GM12878 (cell line): ENCODE measurements around the gene LENG1. TPM values are rescaled to one million over a fixed set of nuclear protein-coding genes. Genes with fewer than 3 reads are reported as not detected.

Source experiments
- ATAC-seq: fragments of 200-7000 bp; cut with Tn5 transposase; 3 replicates; pipeline ENCODE4 v1.9.1; 2020; ENCODE audit warnings: mild to moderate bottlenecking, moderate library complexity
- BruUV-seq: library from RNA; stranded (reverse); fragments of 400-500 nt; replicated peaks from 2 replicates; lab custom pipeline; 2021; lab: Mats Ljungman, UMichigan
- CTCF ChIA-PET: fragments of 300-600 bp; sonication (Branson Sonifier 250); formaldehyde crosslinking; extraction: SDS; loops from one replicate; lab custom pipeline; 2021; ENCODE audit warnings: inconsistent platforms; lab: Yijun Ruan, JAX
- POLR2A ChIA-PET: fragments of 350-600 bp; formaldehyde crosslinking; extraction: SDS; loops from one replicate; lab custom pipeline; 2021; ENCODE audit warnings: inconsistent platforms; lab: Charles Lee
- RAD21 ChIA-PET: fragments of 300-600 bp; sonication (Branson Sonifier 250); formaldehyde crosslinking; loops from one replicate; lab custom pipeline; 2023; ENCODE audit warnings: antibody characterized with exemption; ENCODE audit not compliant: unreplicated experiment; lab: Charles Lee
- SMC1A ChIA-PET: fragments of 300-600 bp; sonication (Branson Sonifier 250); formaldehyde crosslinking; loops from one replicate; lab custom pipeline; 2023; ENCODE audit not compliant: unreplicated experiment, uncharacterized antibody; lab: Charles Lee
- DNase-seq: peaks from one replicate; pipeline ENCODE4 v3.0.0-alpha.2; 2011; ENCODE audit warnings: low read depth, low spot score
- FAIRE-seq: peaks from 3 replicates; lab custom pipeline; 2011; peaks lifted over from hg19 to GRCh38; lab: Jason Lieb, UNC
- H2AFZ ChIP-seq: 2 replicates; pipeline ENCODE4 v1.6.0; 2011; ENCODE audit warnings: low read depth, low read length, control low read depth; ENCODE audit not compliant: control insufficient read depth
- H3K27ac ChIP-seq: 2 replicates; pipeline ENCODE4 v1.5.1; 2011; ENCODE audit warnings: control low read depth; ENCODE audit not compliant: control insufficient read depth, insufficient read depth
- H3K27me3 ChIP-seq, 2 experiments: replicated peaks in 1 of 2; 2 replicates each; pipeline versions ENCODE4 v1.6.0 to v1.6.1; 2011; ENCODE audit warnings: low read length in 1 of 2; ENCODE audit not compliant: control insufficient read depth in 2 of 2, insufficient read depth in 2 of 2
- H3K36me3 ChIP-seq, 2 experiments: 2 replicates each; pipeline ENCODE4 v1.5.1; 2011; ENCODE audit warnings: low read length in 1 of 2; ENCODE audit not compliant: control insufficient read depth in 2 of 2, insufficient read depth in 2 of 2
- H3K4me1 ChIP-seq: 2 replicates; pipeline ENCODE4 v1.6.1; 2011; ENCODE audit warnings: mild to moderate bottlenecking, low read length, moderate library complexity, mixed read lengths; ENCODE audit not compliant: control insufficient read depth, insufficient read depth
- H3K4me2 ChIP-seq: 2 replicates; pipeline ENCODE4 v1.6.0; 2011; ENCODE audit warnings: control low read depth; ENCODE audit not compliant: control insufficient read depth, insufficient read depth
- H3K4me3 ChIP-seq: fragments of 200-600 bp; sonication (generic); 2 replicates; pipeline ENCODE4 v1.5.1; 2016
- H3K79me2 ChIP-seq: 2 replicates; pipeline ENCODE4 v1.6.0; 2011; ENCODE audit warnings: low read length; ENCODE audit not compliant: control insufficient read depth, insufficient read depth
- H3K9ac ChIP-seq: 2 replicates; pipeline ENCODE4 v1.8.0; 2011; ENCODE audit warnings: low read length, control low read depth, mixed read lengths; ENCODE audit not compliant: control insufficient read depth, insufficient read depth
- H3K9me3 ChIP-seq: replicated peaks from 3 replicates; pipeline ENCODE4 v1.5.1; 2011; ENCODE audit warnings: mild to moderate bottlenecking, low read length; ENCODE audit not compliant: control insufficient read depth, insufficient read depth
- H4K20me1 ChIP-seq: 2 replicates; pipeline ENCODE4 v1.6.0; 2011; ENCODE audit not compliant: control insufficient read depth, insufficient read depth
- BRCA1 ChIP-seq: IDR thresholded peaks from 2 replicates; pipeline ENCODE4 v1.6.1; 2011; ENCODE audit warnings: low read depth, low read length, improper control_type of control experiment
- CHD4 ChIP-seq: fragments of 200-600 bp; sonication (generic); IDR thresholded peaks from 2 replicates; pipeline ENCODE4 v1.6.1; 2016; ENCODE audit warnings: mild to moderate bottlenecking
- E2F8 ChIP-seq: fragments of 450-650 bp; IDR thresholded peaks from 2 replicates; pipeline ENCODE4 v1.6.1; 2018; ENCODE audit warnings: mild to moderate bottlenecking, low read depth, moderate library complexity; ENCODE audit not compliant: partially characterized antibody
- EZH2 ChIP-seq: IDR thresholded peaks from 2 replicates; pipeline ENCODE4 v1.6.1; 2012; ENCODE audit warnings: low read depth, mild to moderate bottlenecking, control low read depth, inconsistent platforms, low read length, borderline replicate concordance; ENCODE audit not compliant: control insufficient read depth
- GATAD2B ChIP-seq: fragments of 450-650 bp; conservative IDR thresholded peaks from 2 replicates; pipeline ENCODE4 v1.6.1; 2017; ENCODE audit warnings: low read depth, mild to moderate bottlenecking, moderate library complexity
- IKZF1 ChIP-seq: fragments of 450-650 bp; conservative IDR thresholded peaks from 2 replicates; pipeline ENCODE4 v1.6.1; 2017; ENCODE audit warnings: antibody characterized with exemption, mild to moderate bottlenecking
- LARP7 ChIP-seq: fragments of 450-650 bp; IDR thresholded peaks from 2 replicates; pipeline ENCODE4 v1.6.1; 2017; ENCODE audit warnings: mild to moderate bottlenecking
- MAX ChIP-seq: IDR thresholded peaks from 2 replicates; pipeline ENCODE4 v1.6.1; 2012; ENCODE audit warnings: low read depth, low read length, improper control_type of control experiment
- MTA3 ChIP-seq: IDR thresholded peaks from 2 replicates; pipeline ENCODE4 v1.6.1; 2012; ENCODE audit warnings: low read length, inconsistent platforms, borderline replicate concordance
- NBN ChIP-seq: fragments of 450-650 bp; IDR thresholded peaks from 2 replicates; pipeline ENCODE4 v1.6.1; 2016
- NR2F1 ChIP-seq: fragments of 450-650 bp; conservative IDR thresholded peaks from 2 replicates; pipeline ENCODE4 v1.6.1; 2017; ENCODE audit warnings: mild to moderate bottlenecking
- RELB ChIP-seq: fragments of 450-650 bp; IDR thresholded peaks from 2 replicates; pipeline ENCODE4 v1.6.1; 2017; ENCODE audit warnings: low read depth, mild to moderate bottlenecking, moderate library complexity
- SREBF2 ChIP-seq: IDR thresholded peaks from 2 replicates; pipeline ENCODE4 v1.6.1; 2012; ENCODE audit warnings: mild to moderate bottlenecking, low read length
- SUZ12 ChIP-seq: fragments of 200-600 bp; sonication (generic); IDR thresholded peaks from one replicate; pipeline ENCODE4 v1.6.1; 2018; ENCODE audit warnings: antibody characterized with exemption, mild to moderate bottlenecking; ENCODE audit not compliant: unreplicated experiment
- WRNIP1 ChIP-seq: IDR thresholded peaks from 2 replicates; pipeline ENCODE4 v1.6.1; 2011; ENCODE audit warnings: low read depth, low read length, improper control_type of control experiment, borderline replicate concordance
- ZNF217 ChIP-seq: fragments of 450-650 bp; IDR thresholded peaks from 2 replicates; pipeline ENCODE4 v1.6.1; 2017; ENCODE audit warnings: antibody characterized with exemption, mild to moderate bottlenecking
- ZNF274 ChIP-seq: IDR thresholded peaks from one replicate; pipeline ENCODE4 v1.8.0; 2011; ENCODE audit not compliant: insufficient read length, insufficient read depth
- ZNF384 ChIP-seq: IDR thresholded peaks from 2 replicates; pipeline ENCODE4 v1.6.1; 2012; ENCODE audit warnings: low read depth, mild to moderate bottlenecking, low read length, improper control_type of control experiment, borderline replicate concordance
- WGBS: methylation state at CpG from one replicate; pipeline ENCODE4 v1.1.6; 2016; ENCODE audit warnings: low lambda C conversion rate; ENCODE audit not compliant: insufficient replicate concordance, insufficient coverage; ENCODE audit errors: missing lambda C conversion rate; 5-methylcytosine and 5-hydroxymethylcytosine counted together
- in situ Hi-C: fragments of 300-500 bp; cut with MboI; formaldehyde crosslinking; loops from 9 replicates; pipeline ENCODE4 v1.14.3; 2018; ENCODE audit warnings: mixed read lengths
- intact Hi-C: fragments of 100-400 bp; cut with micrococcal nuclease; formaldehyde crosslinking; loops from one replicate; pipeline ENCODE4 v1.14.2; 2022; ENCODE audit not compliant: unreplicated experiment
- polyA plus RNA-seq, 11 experiments: library from polyadenylated mRNA; depleted of rRNA in 4 of 11; unstranded in 6 of 11; stranded (reverse) in 5 of 11; fragments of >200 nt; fragmentation: Nextera tagmentation in 4 of 11; fragmentation: Illumina TruSeq in 1 of 11; extraction: Ambion mirVana in 4 of 11; extraction: Trizol in 1 of 11; gene quantifications; 1 replicate in 1 of 11; 2 replicates in 10 of 11; pipeline versions ENCODE4 v1.2.1 to v1.2.3, GENCODE V29; 2011 to 2016; ENCODE audit warnings: inconsistent platforms in 2 of 11, missing spikeins in 2 of 11, low read depth in 1 of 11
- total RNA-seq, 4 experiments: library from RNA; depleted of rRNA in 3 of 4; stranded (reverse); fragments of >200 nt in 3 of 4; fragmentation: Illumina TruSeq in 1 of 4; extraction: Trizol in 1 of 4; gene quantifications; 2 replicates each; pipeline versions ENCODE4 v1.2.1 to v1.2.3, GENCODE V29; 2013 to 2021

LENG1 gene
- total and polyA plus RNA-seq, 10 of the 15 experiments (the other 5 are each of a cell fraction or from before 2014, with no cell fraction given): 0.21 to 10.8 (median 5.8) TPM

GRCh38 chr19:54136864-54137698 lies 22.4 kb downstream of the LENG1 start:
- POLR2A ChIA-PET: interaction anchor here (0.5 to 3.5 kb wide), 18 partner anchors 12 to 1202 kb away, joined by 3 to 36 read pairs (median 5); partner anchors contain the start of genes KMT5C, LENG1, LENG8 and LENG9
- Histone ChIP-seq H3K9me3 (peaks cover 2% of the 10 kb centered on the region; the same call in 2 of the 3 replicates), H2AFZ (peak overlapping the region; percentile 84), H3K4me2 (peak overlapping the region; percentile 99), H3K27ac (peak overlapping the region; percentile 90), H3K4me3 (peak overlapping the region; percentile 86), H3K27me3 (no peaks in the 10 kb centered on the region), H3K79me2 (peaks cover 40% of the 10 kb centered on the region), H3K4me1 (peaks cover 19% of the 10 kb centered on the region), H3K36me3 (peaks cover 0 to 7% of the 10 kb centered on the region in 2 experiments; a peak in 1 of 4 replicates), H4K20me1 (peaks cover 12% of the 10 kb centered on the region), H3K9ac (peak overlapping the region; percentile 95)
- RAD21 ChIA-PET: interaction anchor here (0.8 to 2.4 kb wide), 13 partner anchors 12 to 1340 kb away, joined by 3 to 23 read pairs (median 4); partner anchors contain the start of genes LENG1, MBOAT7, PRPF31 and TFPT
- DNase-seq (peak; percentile 100), FAIRE-seq (peak; percentile 100), ATAC-seq (peak; percentile 92)
- SMC1A ChIA-PET: interaction anchor here (0.6 to 1.4 kb wide), 13 partner anchors 19 to 1324 kb away, joined by 3 to 6 read pairs (median 3); partner anchors contain the start of genes ISOC2, MBOAT7, PRPF31 and RPS9
- in situ Hi-C loops: loop anchor here (25.0 kb wide), 1 partner anchor 1525 kb away; the partner anchor contains the start of gene U2AF2
- WGBS: under 1% methylated on average over 45 of the region's 46 CpGs
- no TSS peak for BruUV-seq
- intact Hi-C loops: loop anchor here (1.0 to 2.0 kb wide), 3 partner anchors 22 to 64 kb away; partner anchors contain the start of genes LENG1, NDUFA3 and RPS9
- CTCF ChIA-PET: interaction anchor here (0.7 to 2.3 kb wide), 6 partner anchors 22 to 345 kb away, joined by 3 to 15 read pairs (median 6); partner anchors contain the start of genes LENG1, MBOAT7 and TMC4
- TF ChIP-seq MTA3 (no peak), NR2F1 (no peak), CHD4 (no peak), WRNIP1 (no peak), EZH2 (no peak), NBN (no peak), ZNF274 (no peak), MAX (no peak), SREBF2 (no peak), GATAD2B (no peak), ZNF217 (no peak), BRCA1 (no peak), E2F8 (no peak), IKZF1 (no peak), SUZ12 (no peak), ZNF384 (no peak), RELB (peak; percentile 37; the same call in 1 of the 2 replicates), LARP7 (no peak)
